BLaER1 treated with 17β-estradiol and CSF1 and Interleukin-3, amounts not matched to agents 10 nM and 100 nM (cell line): ENCODE data around the gene CCDC91.

ENCODE experiments used
- H3K27ac ChIP-seq, 11 experiments: shearing (Covaris generic); formaldehyde crosslinking; 2 replicates each; pipeline ENCODE4 v1.8.1; 2022
- H3K27me3 ChIP-seq, 11 experiments: shearing (Covaris generic); formaldehyde crosslinking; 2 replicates each; pipeline ENCODE4 v1.8.1; 2022
- H3K36me3 ChIP-seq, 11 experiments: shearing (Covaris generic); formaldehyde crosslinking; 2 replicates each; pipeline ENCODE4 v1.8.1; 2022
- H3K4me1 ChIP-seq, 10 experiments: shearing (Covaris generic); formaldehyde crosslinking; 2 replicates each; pipeline ENCODE4 v1.8.1; 2022
- H3K4me2 ChIP-seq, 11 experiments: shearing (Covaris generic); formaldehyde crosslinking; 2 replicates each; pipeline ENCODE4 v1.8.1; 2022
- H3K4me3 ChIP-seq, 10 experiments: shearing (Covaris generic); formaldehyde crosslinking; 2 replicates each; pipeline ENCODE4 v1.8.1; 2022
- H3K9ac ChIP-seq, 11 experiments: shearing (Covaris generic); formaldehyde crosslinking; 2 replicates each; pipeline ENCODE4 v1.8.1; 2022
- H3K9me3 ChIP-seq, 11 experiments: shearing (Covaris generic); formaldehyde crosslinking; replicated peaks in 1 of 11; 2 replicates each; pipeline ENCODE4 v1.8.1; 2022
- H4K20me1 ChIP-seq, 11 experiments: shearing (Covaris generic); formaldehyde crosslinking; 2 replicates each; pipeline ENCODE4 v1.8.1; 2022
- Cebpa-rat ChIP-seq, 11 experiments: shearing (Covaris generic); IDR thresholded peaks; 2 replicates each; pipeline ENCODE4 v1.8.1; 2022

Gene CCDC91

GRCh38 chr12:28175098-28175589 is 15.1 kb upstream of the CCDC91 start:
- no peak overlapping the region for H3K9ac ChIP-seq
- H3K27ac ChIP-seq = peak overlapping the region in 5 of 11 experiments; percentile 41 to 77 (median 71); a peak in 6 of 22 replicates
- peaks cover 0 to 12% (median 5%) of the 10 kb centered on the region in 11 experiments; a peak in 8 of 22 replicates for H3K9me3 ChIP-seq
- H3K4me1 ChIP-seq = peaks cover 22 to 42% (median 29%) of the 10 kb centered on the region in 10 experiments
- no peaks in the 10 kb centered on the region for H4K20me1 ChIP-seq
- no peaks in the 10 kb centered on the region for H3K36me3 ChIP-seq
- TF ChIP-seq Cebpa-rat (IDR thresholded peaks at IDR 0.05) = no peak
- H3K27me3 ChIP-seq = no peaks in the 10 kb centered on the region
- H3K4me3 ChIP-seq = no peak overlapping the region
- H3K4me2 ChIP-seq = peak overlapping the region in 7 of 11 experiments; percentile 58 to 82 (median 73); a peak in 10 of 22 replicates

GRCh38 chr12:28176295-28176694 is 14.0 kb upstream of the CCDC91 start:
- Histone ChIP-seq H3K9ac (peak overlapping the region in 4 of 11 experiments; percentile 11 to 57 (median 36); a peak in 4 of 22 replicates), H3K4me3 (peak overlapping the region in 1 of 10 experiments; percentile 17; a peak in 2 of 20 replicates), H3K27ac (peak overlapping the region in 7 of 11 experiments; percentile 31 to 77 (median 55); a peak in 14 of 22 replicates), H4K20me1 (no peaks in the 10 kb centered on the region), H3K27me3 (no peaks in the 10 kb centered on the region), H3K36me3 (no peaks in the 10 kb centered on the region), H3K4me1 (peaks cover 21 to 42% (median 29%) of the 10 kb centered on the region in 10 experiments), H3K4me2 (peak overlapping the region; percentile 47 to 82 (median 73)), H3K9me3 (peaks cover 0 to 13% (median 8%) of the 10 kb centered on the region in 11 experiments; a peak in 11 of 22 replicates)
- TF ChIP-seq Cebpa-rat (IDR thresholded peaks at IDR 0.05) = no peak

GRCh38 chr12:28177461-28177860 is 12.8 kb upstream of the CCDC91 start:
- Histone ChIP-seq H3K4me1 (peaks cover 15 to 42% (median 29%) of the 10 kb centered on the region in 10 experiments), H3K4me3 (no peak overlapping the region), H3K27me3 (no peaks in the 10 kb centered on the region), H4K20me1 (no peaks in the 10 kb centered on the region), H3K4me2 (peak overlapping the region in 9 of 11 experiments; percentile 56 to 82 (median 73); a peak in 17 of 22 replicates), H3K36me3 (no peaks in the 10 kb centered on the region), H3K9ac (no peak overlapping the region), H3K27ac (peak overlapping the region in 6 of 11 experiments; percentile 41 to 77 (median 63); a peak in 11 of 22 replicates), H3K9me3 (peaks cover 0 to 18% (median 12%) of the 10 kb centered on the region in 11 experiments; a peak in 11 of 22 replicates)
- no peak for TF ChIP-seq Cebpa-rat (IDR thresholded peaks at IDR 0.05)

- peaks cover 15 to 42% (median 29%) of the 10 kb centered on the region in 10 experiments for H3K4me1 ChIP-seq
- no peak for TF ChIP-seq Cebpa-rat (IDR thresholded peaks at IDR 0.05)
- peak overlapping the region in 8 of 11 experiments; percentile 58 to 82 (median 74); a peak in 13 of 22 replicates for H3K4me2 ChIP-seq
- H3K27ac ChIP-seq = peak overlapping the region in 5 of 11 experiments; percentile 9 to 77 (median 55); a peak in 7 of 22 replicates
- H4K20me1 ChIP-seq = no peaks in the 10 kb centered on the region
- H3K36me3 ChIP-seq = no peaks in the 10 kb centered on the region
- peaks cover under 1 to 18% (median 11%) of the 10 kb centered on the region in 11 experiments; a peak in 12 of 22 replicates for H3K9me3 ChIP-seq
- H3K4me3 ChIP-seq = no peak overlapping the region
- H3K9ac ChIP-seq = no peak overlapping the region
- no peaks in the 10 kb centered on the region for H3K27me3 ChIP-seq
These were observed 12.4 kb upstream of the CCDC91 start for GRCh38 chr12:28177905-28178304.

GRCh38 chr12:28178775-28179174 is 11.5 kb upstream of the CCDC91 start:
- no peak overlapping the region for H3K9ac ChIP-seq
- H3K27me3 ChIP-seq = no peaks in the 10 kb centered on the region
- H3K4me3 ChIP-seq = no peak overlapping the region
- no peak for TF ChIP-seq Cebpa-rat (IDR thresholded peaks at IDR 0.05)
- no peaks in the 10 kb centered on the region for H3K36me3 ChIP-seq
- no peaks in the 10 kb centered on the region for H4K20me1 ChIP-seq
- peaks cover 15 to 42% (median 29%) of the 10 kb centered on the region in 10 experiments for H3K4me1 ChIP-seq
- no peak overlapping the region for H3K27ac ChIP-seq
- peaks cover 4 to 24% (median 12%) of the 10 kb centered on the region in 11 experiments; a peak in 15 of 22 replicates for H3K9me3 ChIP-seq
- H3K4me2 ChIP-seq = peak overlapping the region in 1 of 11 experiments; percentile 65; a peak in 1 of 22 replicates

- no peak overlapping the region for H3K9ac ChIP-seq
- no peak overlapping the region for H3K27ac ChIP-seq
- H4K20me1 ChIP-seq = no peaks in the 10 kb centered on the region
- no peak overlapping the region for H3K4me3 ChIP-seq
- no peaks in the 10 kb centered on the region for H3K36me3 ChIP-seq
- H3K4me1 ChIP-seq = peaks cover 14 to 29% (median 24%) of the 10 kb centered on the region in 10 experiments
- no peak for TF ChIP-seq Cebpa-rat (IDR thresholded peaks at IDR 0.05)
- peaks cover 4 to 24% (median 12%) of the 10 kb centered on the region in 11 experiments; a peak in 16 of 22 replicates for H3K9me3 ChIP-seq
- H3K27me3 ChIP-seq = no peaks in the 10 kb centered on the region
- no peak overlapping the region for H3K4me2 ChIP-seq
These were observed 9.5 kb upstream of the CCDC91 start for GRCh38 chr12:28180786-28181185.

- H3K4me2 ChIP-seq = no peak overlapping the region
- H3K4me3 ChIP-seq = no peak overlapping the region
- TF ChIP-seq Cebpa-rat (IDR thresholded peaks at IDR 0.05) = no peak
- H3K27me3 ChIP-seq = no peaks in the 10 kb centered on the region
- H4K20me1 ChIP-seq = no peaks in the 10 kb centered on the region
- no peaks in the 10 kb centered on the region for H3K36me3 ChIP-seq
- peaks cover 4 to 32% (median 15%) of the 10 kb centered on the region in 11 experiments; a peak in 15 of 22 replicates for H3K9me3 ChIP-seq
- H3K9ac ChIP-seq = no peak overlapping the region
- H3K27ac ChIP-seq = no peak overlapping the region
- H3K4me1 ChIP-seq = peaks cover 0 to 2% (median 0%) of the 10 kb centered on the region in 10 experiments; a peak in 5 of 20 replicates
These were observed 5.9 kb upstream of the CCDC91 start for GRCh38 chr12:28184375-28184774.

- TF ChIP-seq Cebpa-rat (IDR thresholded peaks at IDR 0.05) = no peak
- no peaks in the 10 kb centered on the region for H3K27me3 ChIP-seq
- peaks cover 6 to 17% (median 13%) of the 10 kb centered on the region in 10 experiments for H3K4me1 ChIP-seq
- H3K4me3 ChIP-seq = no peak overlapping the region
- no peaks in the 10 kb centered on the region for H4K20me1 ChIP-seq
- H3K9me3 ChIP-seq = peaks cover 2 to 25% (median 12%) of the 10 kb centered on the region in 11 experiments; a peak in 15 of 22 replicates
- no peak overlapping the region for H3K27ac ChIP-seq
- H3K4me2 ChIP-seq = no peak overlapping the region
- H3K9ac ChIP-seq = no peak overlapping the region
- no peaks in the 10 kb centered on the region for H3K36me3 ChIP-seq
These were observed 3.8 kb upstream of the CCDC91 start for GRCh38 chr12:28186500-28186899.

- no peak for TF ChIP-seq Cebpa-rat (IDR thresholded peaks at IDR 0.05)
- peaks cover 11 to 24% (median 19%) of the 10 kb centered on the region in 10 experiments for H3K4me1 ChIP-seq
- peak overlapping the region; percentile 72 to 93 (median 82) for H3K4me3 ChIP-seq
- peak overlapping the region; percentile 91 to 99 (median 96) for H3K27ac ChIP-seq
- H4K20me1 ChIP-seq = no peaks in the 10 kb centered on the region
- H3K4me2 ChIP-seq = peak overlapping the region; percentile 79 to 94 (median 88)
- peak overlapping the region; percentile 89 to 98 (median 93) for H3K9ac ChIP-seq
- peaks cover 9 to 35% (median 20%) of the 10 kb centered on the region in 11 experiments for H3K9me3 ChIP-seq
- no peaks in the 10 kb centered on the region for H3K27me3 ChIP-seq
- peaks cover 5 to 12% (median 9%) of the 10 kb centered on the region in 11 experiments; a peak in 16 of 22 replicates for H3K36me3 ChIP-seq
These were observed 404 bp upstream of the CCDC91 start for GRCh38 chr12:28189784-28190320.
